B cell (primary cell): ENCODE measurements around the gene HIRA. TPM values are rescaled to one million over a fixed set of nuclear protein-coding genes. Genes with fewer than 3 reads are reported as not detected.

Source experiments
- ATAC-seq: fragments of 200-7000 bp; cut with Tn5 transposase; one replicate; pipeline ENCODE4 v1.10.0; 2021; ENCODE audit warnings: low read depth, mild to moderate bottlenecking, moderate number of reproducible peaks, moderate library complexity
- CTCF ChIA-PET: fragments of 350-600 bp; sonication (Branson Sonifier 250); formaldehyde crosslinking; loops from one replicate; lab custom pipeline; 2021; ENCODE audit warnings: antibody characterized with exemption, inconsistent platforms; lab: Charles Lee
- POLR2A ChIA-PET: fragments of 350-600 bp; sonication (Branson Sonifier 250); formaldehyde crosslinking; loops from one replicate; lab custom pipeline; 2021; ENCODE audit warnings: antibody characterized with exemption; lab: Charles Lee
- DNase-seq: peaks from one replicate; pipeline ENCODE4 v3.0.0; 2013
- H2AFZ ChIP-seq: 2 replicates; pipeline ENCODE4 v1.6.1; 2012; ENCODE audit warnings: mild to moderate bottlenecking, low read depth, low read length; ENCODE audit not compliant: insufficient read depth, poor library complexity, severe bottlenecking
- H3K27ac ChIP-seq, 2 donors: 1 replicate in 1 of 2; 2 replicates in 1 of 2; pipeline ENCODE4 v1.5.1; 2012 to 2013; ENCODE audit warnings: low read length in 2 of 2, mild to moderate bottlenecking in 2 of 2, moderate library complexity in 1 of 2
- H3K27me3 ChIP-seq, 4 experiments: fragments of 200-600 bp in 1 of 4; sonication (generic) in 1 of 4; replicated peaks in 1 of 4; 1 replicate in 2 of 4; 2 replicates in 2 of 4; pipeline versions ENCODE4 v1.6.1 to v1.7.0; 2013 to 2016; ENCODE audit warnings: low read length in 3 of 4, mild to moderate bottlenecking in 2 of 4, mixed read lengths in 1 of 4, moderate library complexity in 1 of 4; ENCODE audit not compliant: insufficient read depth in 4 of 4, control insufficient read depth in 3 of 4; ENCODE audit errors: control extremely low read depth in 1 of 4
- H3K36me3 ChIP-seq, 2 experiments: replicated peaks in 1 of 2; 1 replicate in 1 of 2; 2 replicates in 1 of 2; pipeline versions ENCODE4 v1.6.1 to v1.7.1; 2013; ENCODE audit warnings: low read length in 1 of 2; ENCODE audit not compliant: insufficient read depth in 2 of 2, control insufficient read depth in 1 of 2; ENCODE audit errors: control extremely low read depth in 1 of 2, extremely low read depth in 1 of 2
- H3K4me1 ChIP-seq, 2 donors: fragments of 200-600 bp in 1 of 2; sonication (generic) in 1 of 2; 1 replicate in 1 of 2; 2 replicates in 1 of 2; pipeline versions ENCODE4 v1.5.1 to v1.6.1; 2013 to 2017; ENCODE audit warnings: low read length in 2 of 2; ENCODE audit not compliant: control insufficient read depth in 2 of 2, insufficient read depth in 2 of 2
- H3K4me2 ChIP-seq: replicated peaks from 2 replicates; pipeline ENCODE3; 2012; ENCODE audit warnings: mild to moderate bottlenecking, low read depth, low read length; ENCODE audit not compliant: poor library complexity, severe bottlenecking
- H3K4me3 ChIP-seq, 5 experiments: fragments of 200-600 bp in 1 of 5; sonication (generic) in 1 of 5; 1 replicate in 3 of 5; 2 replicates in 2 of 5; pipeline versions ENCODE4 v1.5.1 to v1.7.0; 2011 to 2016; ENCODE audit warnings: low read length in 4 of 5, mild to moderate bottlenecking in 4 of 5, low read depth in 2 of 5, control low read depth in 1 of 5, moderate library complexity in 1 of 5; ENCODE audit not compliant: insufficient read depth in 1 of 5; ENCODE audit errors: control extremely low read depth in 1 of 5, extremely low read depth in 1 of 5
- H3K79me2 ChIP-seq: fragments of 200-600 bp; sonication (generic); one replicate; pipeline ENCODE4 v1.6.0; 2016; ENCODE audit warnings: low read length; ENCODE audit not compliant: control insufficient read depth, insufficient read depth
- H3K9ac ChIP-seq: fragments of 200-600 bp; sonication (generic); 2 replicates; pipeline ENCODE4 v1.6.1; 2017; ENCODE audit warnings: mild to moderate bottlenecking, low read length, moderate library complexity
- H3K9me3 ChIP-seq, 3 donors: one replicate each; pipeline versions ENCODE4 v1.6.1 to v1.7.1; 2013; ENCODE audit warnings: low read length in 2 of 3; ENCODE audit not compliant: control insufficient read depth in 2 of 3, insufficient read depth in 1 of 3; ENCODE audit errors: control extremely low read depth in 1 of 3
- H4K20me1 ChIP-seq: 2 replicates; pipeline ENCODE4 v1.6.0; 2012; ENCODE audit warnings: mild to moderate bottlenecking, low read length; ENCODE audit not compliant: insufficient read depth, control insufficient read depth, poor library complexity, severe bottlenecking
- H3K27ac Mint-ChIP-seq: one replicate; pipeline ENCODE4 v1.8.0; 2021; ENCODE audit warnings: mixed read lengths
- H3K27me3 Mint-ChIP-seq: one replicate; pipeline ENCODE4 v1.8.0; 2021; ENCODE audit warnings: mixed read lengths
- H3K4me1 Mint-ChIP-seq: one replicate; pipeline ENCODE4 v1.8.0; 2021; ENCODE audit warnings: mixed read lengths
- H3K4me3 Mint-ChIP-seq: one replicate; pipeline ENCODE4 v1.8.0; 2021; ENCODE audit warnings: mixed read lengths
- H3K9me3 Mint-ChIP-seq: one replicate; pipeline ENCODE4 v1.8.0; 2022; ENCODE audit warnings: mixed read lengths; ENCODE audit not compliant: insufficient read depth
- EZH2 ChIP-seq: IDR thresholded peaks from 2 replicates; pipeline ENCODE4 v1.6.1; 2012; ENCODE audit warnings: borderline replicate concordance, low read depth, mild to moderate bottlenecking, moderate library complexity, low read length; ENCODE audit not compliant: insufficient read depth, poor library complexity, severe bottlenecking
- WGBS: methylation state at CpG from one replicate; pipeline ENCODE4 v1.1.5; 2013; ENCODE audit warnings: missing lambda C conversion rate; ENCODE audit not compliant: insufficient coverage; 5-methylcytosine and 5-hydroxymethylcytosine counted together
- intact Hi-C: fragments of 100-400 bp; cut with micrococcal nuclease; formaldehyde crosslinking; loops from one replicate; pipeline ENCODE4 v1.10.0; 2022
- polyA plus RNA-seq: library from polyadenylated mRNA; depleted of rRNA; stranded (reverse); fragments of >200 nt; gene quantifications from 2 replicates; pipeline ENCODE4 v1.2.3, GENCODE V29; 2012
- total RNA-seq, 2 donors: library from RNA; stranded (reverse); fragments of 120-200 nt in 1 of 2; gene quantifications; 1 replicate in 1 of 2; 2 replicates in 1 of 2; pipeline versions ENCODE4 v1.2.3 to v1.2.4, GENCODE V29; 2013 to 2022
- TF ChIP-seq, protein P1 (sequence below): fragments of 200-600 bp; IDR thresholded peaks from one replicate; pipeline ENCODE4 v1.8.0; 2022; ENCODE audit warnings: antibody characterized with exemption, mild to moderate bottlenecking

HIRA gene
- total and polyA plus RNA-seq, 2 donors (not counting 1 experiment from before 2014, with no cell fraction given): 28.3 to 34.5 TPM

DNA sequence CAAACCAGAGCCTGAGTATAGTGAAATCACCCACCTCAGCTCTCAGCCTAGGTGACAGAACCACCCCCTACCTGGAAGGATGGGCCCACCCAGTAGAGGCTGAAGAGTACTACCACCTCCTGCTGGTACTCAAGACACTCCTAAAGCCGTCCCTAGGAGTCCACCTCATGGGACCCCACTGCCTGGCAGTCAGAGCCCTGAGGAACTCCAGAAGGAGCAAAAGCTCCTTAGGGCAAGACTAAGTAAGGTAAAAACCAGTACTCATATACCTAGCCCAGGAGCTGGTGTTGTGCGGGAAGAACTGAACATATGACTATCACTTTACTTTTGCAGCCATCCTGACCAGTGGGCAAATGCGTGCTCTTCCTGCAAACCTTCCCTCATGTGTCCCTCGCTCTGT is 36.3 kb downstream of the HIRA start:
- Histone ChIP-seq H2AFZ (no peak overlapping the region), H3K27me3 (no peaks in the 10 kb centered on the region), H3K4me3 (no peak overlapping the region), H3K36me3 (peaks cover 0 to 70% of the 10 kb centered on the region in 2 experiments), H3K27ac (no peak overlapping the region), H3K9me3 (no peaks in the 10 kb centered on the region), H3K4me1 (no peaks in the 10 kb centered on the region), H3K9ac (no peak overlapping the region), H3K79me2 (no peaks in the 10 kb centered on the region), H3K4me2 (no peak overlapping the region), H4K20me1 (no peaks in the 10 kb centered on the region)
- Mint-ChIP-seq H3K4me3 (no peak overlapping the region), H3K27me3 (no peaks in the 10 kb centered on the region), H3K27ac (no peak overlapping the region), H3K9me3 (no peaks in the 10 kb centered on the region), H3K4me1 (no peaks in the 10 kb centered on the region)
- WGBS: 100% methylated on average over 3 of the region's 4 CpGs
- intact Hi-C loops: no loop called here
- POLR2A ChIA-PET: no interaction called here
- DNase-seq (no peak), ATAC-seq (no peak)
- CTCF ChIA-PET: interaction anchor here (1.1 kb wide), 1 partner anchor 97 kb away, joined by 3 read pairs; no protein-coding TSS in a partner anchor
- TF ChIP-seq, protein P1, sequence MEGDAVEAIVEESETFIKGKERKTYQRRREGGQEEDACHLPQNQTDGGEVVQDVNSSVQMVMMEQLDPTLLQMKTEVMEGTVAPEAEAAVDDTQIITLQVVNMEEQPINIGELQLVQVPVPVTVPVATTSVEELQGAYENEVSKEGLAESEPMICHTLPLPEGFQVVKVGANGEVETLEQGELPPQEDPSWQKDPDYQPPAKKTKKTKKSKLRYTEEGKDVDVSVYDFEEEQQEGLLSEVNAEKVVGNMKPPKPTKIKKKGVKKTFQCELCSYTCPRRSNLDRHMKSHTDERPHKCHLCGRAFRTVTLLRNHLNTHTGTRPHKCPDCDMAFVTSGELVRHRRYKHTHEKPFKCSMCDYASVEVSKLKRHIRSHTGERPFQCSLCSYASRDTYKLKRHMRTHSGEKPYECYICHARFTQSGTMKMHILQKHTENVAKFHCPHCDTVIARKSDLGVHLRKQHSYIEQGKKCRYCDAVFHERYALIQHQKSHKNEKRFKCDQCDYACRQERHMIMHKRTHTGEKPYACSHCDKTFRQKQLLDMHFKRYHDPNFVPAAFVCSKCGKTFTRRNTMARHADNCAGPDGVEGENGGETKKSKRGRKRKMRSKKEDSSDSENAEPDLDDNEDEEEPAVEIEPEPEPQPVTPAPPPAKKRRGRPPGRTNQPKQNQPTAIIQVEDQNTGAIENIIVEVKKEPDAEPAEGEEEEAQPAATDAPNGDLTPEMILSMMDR: no peak
- TF ChIP-seq EZH2: no peak

DNA sequence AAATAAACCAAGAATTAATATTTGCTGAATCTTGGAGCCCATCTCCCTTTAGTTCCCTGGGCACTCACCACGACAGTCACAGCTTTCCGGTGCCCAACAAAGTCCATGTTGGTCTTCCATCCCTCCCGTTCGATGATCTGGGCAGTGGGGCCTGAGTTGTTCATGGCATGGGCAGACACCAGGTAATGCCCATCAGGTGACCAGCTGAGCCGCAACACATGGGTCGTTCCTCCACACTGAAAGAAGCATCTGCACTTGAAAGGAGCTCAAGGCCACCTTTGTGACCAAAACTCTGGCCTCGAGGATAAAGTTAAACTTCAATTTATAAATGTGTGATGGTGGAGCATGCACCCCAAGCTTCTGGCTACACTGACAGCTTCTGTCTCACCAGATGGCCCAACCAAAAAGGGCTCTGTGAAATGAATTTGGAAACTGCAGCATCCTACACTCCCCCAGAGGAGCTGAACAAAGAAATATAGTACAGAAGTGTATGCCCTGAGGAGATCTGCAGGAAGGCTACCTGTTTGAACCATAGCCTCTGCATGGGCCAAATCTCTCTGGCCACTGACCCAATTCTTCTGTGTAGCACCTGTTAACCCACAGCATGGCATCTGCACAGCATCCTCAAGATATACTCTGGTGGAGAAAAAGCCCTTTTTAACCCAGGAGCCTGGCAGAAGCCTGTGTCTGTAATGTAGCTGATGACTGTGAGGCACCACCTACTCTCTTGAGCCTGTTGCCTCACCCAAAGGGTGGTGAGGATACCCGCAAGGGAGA is 37.1 kb downstream of the HIRA start:
- TF ChIP-seq, protein P1: no peak
- TF ChIP-seq EZH2: no peak
- Histone ChIP-seq H3K9me3 (no peaks in the 10 kb centered on the region), H2AFZ (no peak overlapping the region), H3K9ac (no peak overlapping the region), H4K20me1 (no peaks in the 10 kb centered on the region), H3K4me1 (no peaks in the 10 kb centered on the region), H3K36me3 (peaks cover 0 to 76% of the 10 kb centered on the region in 2 experiments), H3K4me3 (no peak overlapping the region), H3K4me2 (no peak overlapping the region), H3K27ac (no peak overlapping the region), H3K79me2 (no peaks in the 10 kb centered on the region), H3K27me3 (no peaks in the 10 kb centered on the region)
- ATAC-seq (no peak), DNase-seq (no peak)
- Mint-ChIP-seq H3K4me3 (no peak overlapping the region), H3K27ac (no peak overlapping the region), H3K27me3 (no peaks in the 10 kb centered on the region), H3K4me1 (no peaks in the 10 kb centered on the region), H3K9me3 (no peaks in the 10 kb centered on the region)
- WGBS: 100% methylated on average over 6 of the region's 8 CpGs
- ChIA-PET CTCF (interaction anchor here (1.1 kb wide), 1 partner anchor 96 kb away, joined by 3 read pairs; no protein-coding TSS in a partner anchor), POLR2A (no interaction called here)
- intact Hi-C loops: no loop called here
